Activated CD4-positive, CD25-positive, alpha-beta regulatory T cell (primary cell): ENCODE results near the gene WWC2.

Experiments
- DNase-seq, 4 experiments: peaks; one replicate each; lab custom pipeline; 2025; lab: John Stamatoyannopoulos, UW

WWC2 gene

DNA sequence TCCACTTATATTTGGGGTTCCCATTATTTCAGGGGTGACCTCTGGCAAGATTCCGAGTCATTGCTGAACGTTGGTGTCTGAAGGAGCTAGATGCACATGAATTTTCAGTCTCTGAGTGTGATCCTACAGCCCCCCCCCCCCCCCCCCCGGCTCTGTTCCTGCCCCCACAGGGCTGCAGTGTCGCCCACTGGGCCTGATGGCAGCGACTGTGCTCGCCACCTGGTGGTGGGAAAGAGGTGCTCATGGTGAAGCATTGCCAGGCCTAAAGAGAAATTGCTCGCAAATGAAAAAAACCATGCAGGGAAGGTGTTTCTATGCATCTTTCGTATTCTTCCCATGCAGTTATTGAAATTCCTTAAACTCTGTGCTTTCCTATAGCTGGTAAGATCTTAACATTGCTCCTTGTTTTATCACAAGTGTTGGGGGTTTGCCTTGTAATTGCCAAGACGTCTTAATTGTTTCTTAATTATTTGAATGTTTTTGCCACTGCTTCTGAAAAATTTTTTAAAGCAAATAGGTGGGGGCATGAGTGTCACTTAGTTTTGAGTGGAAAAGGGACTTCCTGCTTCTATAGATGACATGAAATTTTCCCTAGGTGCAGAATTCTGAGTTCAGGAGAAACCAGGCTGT is 157.8 kb downstream of the WWC2 start:
- peak in 3 of 4 experiments; percentile 3 to 8 (median 4) for DNase-seq

DNA sequence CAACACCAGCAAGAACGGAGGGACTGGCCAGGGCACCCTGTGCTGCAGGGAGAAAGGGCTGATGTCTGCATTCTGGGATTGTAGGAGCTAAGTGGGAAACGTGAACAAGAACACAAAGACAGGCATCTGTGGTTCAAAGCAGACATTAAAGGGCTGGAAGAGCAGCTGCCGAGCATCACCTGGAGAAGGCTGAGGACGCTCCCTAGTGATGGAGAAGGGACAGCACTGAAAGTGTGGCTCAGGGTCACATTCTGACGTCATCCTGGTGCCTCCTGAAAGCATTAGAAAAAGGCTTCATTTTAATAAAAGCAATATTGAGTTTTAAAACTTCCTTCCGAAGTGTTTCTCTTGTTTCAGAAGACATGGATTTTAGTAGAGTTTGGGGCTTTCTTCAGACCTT is 158.8 kb downstream of the WWC2 start:
- no peak for DNase-seq

DNA sequence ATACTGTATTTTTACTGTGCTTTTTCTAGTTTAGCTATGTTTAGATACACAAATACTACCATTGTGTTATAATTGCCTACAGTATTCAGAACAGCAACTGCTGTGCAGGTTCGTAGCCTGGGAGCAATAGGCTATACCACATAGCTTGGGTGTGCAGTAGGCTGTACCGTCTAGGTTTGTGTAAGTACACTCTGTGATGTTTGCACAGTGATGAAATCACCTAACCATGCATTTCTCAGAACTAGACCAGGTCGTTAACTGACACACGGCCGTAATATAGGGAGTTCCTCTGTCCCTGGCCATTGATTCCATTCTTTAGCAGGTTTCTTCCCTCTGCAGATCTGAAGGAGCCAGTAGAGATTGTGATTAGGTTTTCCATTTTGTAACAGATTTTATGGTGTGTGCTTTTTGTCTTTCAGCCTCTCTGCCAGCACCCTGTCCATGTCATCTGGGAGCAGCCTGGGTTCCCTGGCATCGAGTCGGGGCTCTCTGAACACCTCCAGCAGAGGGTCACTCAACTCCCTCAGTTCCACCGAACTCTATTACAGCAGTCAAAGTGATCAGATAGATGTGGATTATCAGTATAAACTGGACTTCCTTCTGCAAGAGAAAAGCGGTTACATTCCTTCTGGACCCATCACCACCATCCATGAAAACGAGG is 161.6 kb downstream of the WWC2 start:
- DNase-seq: no peak

DNA sequence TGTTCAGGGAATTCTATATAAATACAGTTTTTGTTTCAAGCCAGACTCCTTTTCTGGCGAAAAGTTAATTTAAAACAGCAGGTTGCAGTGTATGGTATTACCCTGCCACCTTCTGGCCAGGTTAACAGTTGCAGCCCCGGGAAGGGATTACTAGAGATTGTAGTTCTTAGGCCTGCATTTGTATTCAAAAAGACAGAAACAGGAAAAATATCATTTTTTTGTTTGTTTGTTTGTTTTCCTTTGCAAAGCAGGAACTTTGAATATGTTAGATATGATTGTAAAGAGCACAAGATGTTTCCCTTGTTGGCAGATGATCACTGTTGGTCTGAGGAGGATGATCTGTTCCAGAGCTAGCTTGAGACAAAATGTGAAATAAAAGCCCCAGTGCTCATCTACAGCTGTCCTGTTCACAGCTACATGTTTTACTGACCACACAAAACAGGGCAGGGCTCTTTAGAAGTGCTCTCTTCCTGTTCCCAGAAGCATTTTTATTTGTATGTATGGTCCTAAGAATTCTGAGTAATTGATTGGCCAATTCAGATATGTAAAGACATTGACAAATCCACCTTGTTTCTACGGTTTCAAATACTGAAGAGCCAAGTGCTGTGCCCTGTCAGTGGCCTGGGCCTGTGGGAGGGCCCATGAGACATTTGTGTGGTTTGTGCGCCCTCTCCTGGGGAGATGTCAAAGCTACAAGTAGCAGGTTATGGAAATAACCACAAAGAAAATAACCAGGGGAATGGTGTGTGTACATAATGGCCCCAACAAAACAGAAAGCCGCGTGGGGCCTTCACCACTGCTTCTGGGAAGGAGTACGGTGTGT is 163.1 kb downstream of the WWC2 start:
- DNase-seq: peak; percentile 12 to 53 (median 28)

DNA sequence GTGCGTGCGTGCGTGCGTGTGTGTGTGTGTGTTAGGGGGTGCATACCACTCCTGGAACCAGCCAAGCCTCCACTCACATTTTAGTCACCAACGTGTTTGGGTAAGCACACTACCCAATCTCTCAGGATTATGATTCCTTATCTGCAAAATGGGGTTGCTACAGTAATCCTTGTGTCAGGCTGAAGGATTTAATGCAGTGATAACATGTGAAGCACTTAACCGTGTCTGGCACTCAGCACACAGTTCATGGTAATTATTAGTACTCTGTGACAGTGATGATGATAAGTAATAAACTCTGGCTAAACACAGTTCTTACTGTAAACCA is 163.7 kb downstream of the WWC2 start:
- DNase-seq: no peak

DNA sequence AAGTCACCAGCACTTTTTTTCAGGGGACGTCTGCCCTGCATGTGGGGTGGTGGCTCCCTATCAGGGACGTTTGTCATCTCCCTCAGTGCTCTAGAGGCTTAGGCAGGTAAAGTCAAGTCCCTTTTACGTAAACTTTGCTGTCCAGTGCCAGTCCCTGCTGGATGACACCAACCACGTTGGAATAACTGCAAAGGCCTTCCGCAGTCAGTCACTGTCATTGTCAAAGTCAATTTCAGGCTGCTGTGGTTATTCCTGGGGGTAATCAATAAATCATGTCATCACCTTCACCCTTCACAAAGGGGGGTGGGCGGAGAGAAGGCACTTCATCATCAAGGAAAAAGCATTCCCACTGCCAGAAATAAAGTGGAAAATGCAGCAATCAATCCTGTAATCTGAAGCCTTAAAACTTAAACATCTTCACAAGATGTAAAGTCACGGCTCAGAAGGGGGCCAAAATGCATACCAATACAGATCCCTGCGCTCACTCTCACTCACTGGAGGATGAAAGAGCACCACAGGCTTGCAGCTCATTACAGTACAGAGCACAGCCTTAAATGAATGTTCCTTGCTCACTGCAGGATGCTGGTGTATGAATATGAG is 164.8 kb downstream of the WWC2 start:
- no peak for DNase-seq

DNA sequence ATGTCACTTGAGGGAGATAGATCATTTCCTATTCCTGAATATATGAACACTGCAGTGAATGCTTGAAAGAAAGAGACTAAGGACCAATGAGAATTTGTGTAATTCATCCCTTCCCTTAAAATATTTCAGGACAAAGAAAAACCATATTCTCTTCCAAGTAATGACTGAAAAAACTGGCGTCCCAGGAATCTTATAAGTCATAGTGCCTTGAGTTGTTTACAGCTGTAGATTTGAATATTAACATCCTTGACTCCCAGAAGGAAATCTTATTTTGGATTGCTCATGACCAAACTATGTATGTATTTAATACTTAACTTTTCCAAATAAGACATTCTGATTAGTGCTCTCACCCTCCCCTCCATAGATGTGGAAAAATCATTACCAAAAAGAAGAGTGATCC is 165.6 kb downstream of the WWC2 start:
- DNase-seq: no peak

DNA sequence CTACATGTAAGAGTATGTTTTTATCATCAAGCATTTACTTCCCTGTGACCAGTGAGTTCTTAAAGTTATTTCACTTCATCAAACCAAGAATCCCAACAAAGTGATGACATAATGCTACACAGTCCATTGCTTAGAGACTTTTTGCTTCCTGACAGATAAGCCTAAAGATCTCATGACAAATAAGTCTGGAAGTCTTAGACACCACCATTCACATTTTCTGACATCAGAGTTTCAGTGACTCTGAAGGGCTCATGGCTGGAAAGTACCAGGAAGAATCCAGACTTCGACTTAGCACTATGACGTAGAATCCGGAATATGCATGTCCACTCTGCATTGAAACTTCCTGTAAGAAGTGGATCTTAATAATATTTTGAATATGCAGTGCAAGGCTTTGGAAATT is 167.3 kb downstream of the WWC2 start:
- no peak for DNase-seq

DNA sequence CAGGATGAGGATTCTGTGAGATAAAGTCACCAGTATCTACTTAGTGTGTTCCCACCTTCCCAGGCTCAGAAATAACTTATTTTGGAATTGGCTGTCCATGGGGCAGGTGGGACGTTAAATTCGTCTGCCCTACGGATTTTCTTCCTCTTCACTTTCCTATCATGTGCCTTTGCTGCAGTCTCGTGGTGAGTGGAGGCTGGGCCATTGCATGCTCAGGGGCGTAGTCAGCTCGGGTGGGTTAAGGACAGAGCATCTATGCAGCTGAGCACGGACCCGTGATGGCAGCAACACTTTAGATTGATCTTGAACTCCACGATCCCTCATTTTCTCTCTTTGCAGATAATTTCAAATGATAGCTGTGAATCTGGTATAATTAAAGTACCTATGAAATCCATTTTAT is 169.5 kb downstream of the WWC2 start:
- DNase-seq: no peak

DNA sequence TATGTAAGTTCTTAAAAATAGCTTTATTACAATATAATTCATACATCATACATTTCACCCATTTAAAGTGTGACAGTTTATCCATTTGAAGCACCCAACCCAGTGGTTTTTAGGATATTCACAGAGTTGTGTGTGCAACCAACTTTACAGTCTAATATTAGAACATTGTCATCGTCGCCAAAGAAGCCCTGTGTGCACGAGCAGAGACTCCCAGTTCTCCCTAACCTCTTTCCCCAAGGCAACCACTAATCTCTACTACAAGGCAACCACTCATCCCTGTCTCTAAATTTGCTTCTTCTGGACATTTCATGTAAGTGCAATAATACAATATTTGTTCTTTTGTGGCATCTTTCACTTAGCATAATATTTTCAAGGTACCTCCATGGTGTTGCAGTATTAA is 173.3 kb downstream of the WWC2 start:
- no peak for DNase-seq

DNA sequence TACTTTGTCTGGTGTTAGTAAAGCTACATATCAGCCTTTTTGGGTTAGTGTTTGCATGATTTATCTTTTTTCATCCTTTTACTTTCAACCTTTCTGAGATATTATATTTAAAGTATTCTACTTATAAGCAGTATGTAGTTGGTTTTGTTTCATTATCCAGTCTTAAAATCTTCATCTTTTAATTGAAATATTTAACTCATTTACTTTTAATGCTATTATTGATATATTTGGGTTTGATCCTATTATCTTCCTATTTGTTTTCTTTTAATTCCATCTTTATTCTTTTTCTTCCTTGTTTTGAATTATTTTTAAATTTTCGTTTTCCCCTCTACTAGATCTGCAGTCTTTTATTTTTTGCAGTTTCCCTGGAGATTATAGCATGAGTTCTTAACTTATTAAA is 177.0 kb downstream of the WWC2 start:
- DNase-seq: no peak

DNA sequence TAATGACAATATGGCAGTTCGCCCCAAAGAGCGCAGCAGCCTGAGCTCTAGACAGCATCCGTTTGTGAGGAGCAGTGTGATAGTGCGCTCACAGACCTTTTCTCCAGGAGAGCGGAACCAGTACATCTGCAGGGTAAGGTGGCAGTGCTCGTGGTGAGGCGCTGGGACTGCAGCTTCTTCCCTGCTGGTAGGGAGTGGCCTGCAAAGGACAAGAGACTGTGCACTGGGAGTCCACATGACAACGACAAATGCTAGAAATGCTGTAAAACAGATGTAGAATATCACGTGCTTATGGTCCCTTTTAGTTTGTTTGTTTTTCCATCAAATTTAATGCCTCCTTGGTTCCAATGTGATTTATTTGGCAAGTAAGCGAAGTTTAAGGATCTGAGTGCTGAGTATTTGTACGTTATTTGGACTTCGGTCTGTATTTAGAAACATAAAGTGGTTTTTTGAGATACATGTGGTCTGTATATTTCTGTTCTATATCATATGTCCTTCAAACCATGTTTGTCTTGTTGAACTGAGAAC is 185.3 kb downstream of the WWC2 start:
- no peak for DNase-seq

DNA sequence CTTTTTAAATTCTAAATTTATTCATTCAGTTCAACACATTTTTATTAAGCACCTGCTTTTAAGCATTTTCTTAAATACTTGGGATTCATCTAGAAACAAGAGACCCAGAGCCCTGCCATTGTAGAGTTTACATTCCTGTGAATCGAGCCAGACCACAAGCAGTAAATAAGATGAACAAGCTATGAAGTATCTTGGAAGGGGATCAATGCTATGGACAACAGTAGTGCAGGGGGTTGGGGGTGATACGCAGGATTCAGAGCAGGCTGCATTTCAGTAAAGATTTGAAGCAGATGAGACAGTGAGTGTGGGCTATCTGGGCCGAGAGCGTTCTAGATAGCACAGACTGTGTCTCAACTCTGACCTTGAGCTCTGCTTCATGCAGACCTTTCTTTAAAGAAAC is 185.9 kb downstream of the WWC2 start:
- no peak for DNase-seq

DNA sequence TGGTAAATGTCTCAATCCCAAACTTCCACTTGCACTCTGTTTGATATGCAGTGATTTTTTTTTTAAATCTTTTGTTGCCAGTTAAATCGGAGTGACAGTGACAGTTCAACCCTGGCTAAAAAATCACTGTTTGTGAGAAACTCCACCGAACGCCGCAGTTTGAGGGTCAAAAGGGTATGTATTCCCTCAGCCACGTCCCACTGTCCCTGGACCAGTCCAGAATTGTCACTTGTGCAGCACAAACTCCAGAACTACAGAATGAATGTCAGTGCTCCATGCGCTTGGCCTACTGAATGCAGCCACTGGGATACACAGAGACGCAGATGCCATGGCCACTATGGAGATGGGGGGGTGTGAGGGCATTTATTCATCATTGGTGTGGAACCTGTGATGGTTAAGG is 186.8 kb downstream of the WWC2 start:
- DNase-seq: no peak

DNA sequence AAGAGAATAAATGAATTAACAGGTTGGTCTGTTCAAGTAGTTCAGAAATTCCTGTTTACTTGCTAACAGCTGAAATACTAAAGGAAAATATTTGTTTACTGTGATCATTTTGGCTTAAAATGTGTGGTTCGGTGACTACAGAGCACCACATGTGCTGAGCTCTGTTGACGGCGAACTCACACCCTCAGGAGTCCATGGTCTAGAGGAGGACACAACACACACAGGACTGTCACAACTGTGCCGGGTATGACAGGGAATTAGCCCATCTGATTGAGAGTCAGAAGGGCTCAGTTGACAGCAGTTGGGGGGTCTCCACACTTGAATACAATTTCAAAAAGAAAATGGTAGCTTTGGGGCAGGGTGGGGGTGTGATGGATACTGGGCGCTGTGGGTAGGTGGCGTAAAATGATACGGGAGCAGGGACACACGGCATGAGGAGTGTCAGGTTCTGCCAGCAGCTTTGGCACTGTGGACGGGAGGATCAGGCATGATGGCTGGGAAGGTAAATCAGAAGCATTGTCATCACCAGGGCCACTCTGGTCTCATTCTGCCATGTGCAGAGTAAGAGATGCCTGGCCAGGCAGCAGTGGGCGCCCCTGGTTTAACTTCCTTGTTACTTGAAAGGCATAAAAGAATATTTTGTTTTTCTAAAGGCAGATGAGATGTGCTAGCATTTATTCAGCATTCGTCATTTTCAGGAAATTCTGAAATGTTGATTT is 187.7 kb downstream of the WWC2 start:
- DNase-seq: no peak

DNA sequence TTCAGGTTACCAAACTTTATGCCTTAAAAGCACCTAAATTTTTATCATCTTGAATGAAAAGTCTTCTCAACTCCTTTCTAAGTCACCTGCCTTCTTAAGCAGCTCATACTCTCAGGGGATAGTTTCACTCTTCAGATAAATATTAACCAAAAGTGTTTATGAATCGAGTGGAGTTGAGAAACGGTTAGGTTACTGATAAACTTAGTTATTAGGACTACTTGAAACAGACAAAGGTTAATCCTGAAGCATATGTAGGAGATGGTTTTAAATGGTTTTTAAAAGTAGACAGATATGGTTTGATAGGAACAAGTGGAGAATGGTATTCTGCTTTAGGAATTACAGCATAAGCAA is 188.2 kb downstream of the WWC2 start:
- DNase-seq: no peak

DNA sequence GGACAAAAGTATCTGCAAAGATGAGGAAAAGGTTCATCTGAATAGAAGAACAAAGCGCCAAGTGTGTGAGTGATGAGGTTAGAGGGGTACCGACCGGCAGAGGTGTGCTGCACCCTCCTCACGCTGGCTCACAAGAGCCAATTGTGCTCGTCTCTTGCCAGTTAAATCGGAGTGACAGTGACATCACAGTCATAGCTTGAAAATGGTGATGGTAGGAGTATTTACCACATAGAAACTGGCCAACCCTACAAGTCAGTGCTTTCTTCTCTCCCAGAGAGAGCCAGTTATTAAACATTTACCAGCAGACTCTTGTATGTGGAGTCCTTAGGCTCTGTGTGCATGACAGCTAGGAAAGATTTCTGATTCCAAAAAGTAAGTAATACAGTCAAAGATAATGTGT is 188.6 kb downstream of the WWC2 start:
- no peak for DNase-seq

DNA sequence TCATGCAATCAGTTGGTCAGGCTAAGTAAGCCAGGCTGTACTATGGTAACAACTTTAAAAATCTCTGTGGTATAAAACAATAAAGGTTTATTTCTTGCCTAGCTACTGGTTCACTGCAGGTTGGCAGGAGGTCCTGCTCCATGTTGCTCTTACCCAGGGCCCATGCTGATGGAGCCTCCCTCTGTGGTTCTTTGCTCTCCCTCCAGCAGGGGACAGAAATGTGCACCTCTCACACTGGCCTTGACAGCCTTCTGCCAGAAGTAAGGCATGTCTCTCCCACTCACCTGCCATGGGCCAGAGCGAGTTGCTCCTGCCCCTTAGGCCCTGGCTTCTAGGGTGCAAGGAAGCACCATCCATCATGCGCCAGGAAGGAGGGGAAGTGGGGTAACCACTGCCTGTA is 189.9 kb downstream of the WWC2 start:
- no peak for DNase-seq

DNA sequence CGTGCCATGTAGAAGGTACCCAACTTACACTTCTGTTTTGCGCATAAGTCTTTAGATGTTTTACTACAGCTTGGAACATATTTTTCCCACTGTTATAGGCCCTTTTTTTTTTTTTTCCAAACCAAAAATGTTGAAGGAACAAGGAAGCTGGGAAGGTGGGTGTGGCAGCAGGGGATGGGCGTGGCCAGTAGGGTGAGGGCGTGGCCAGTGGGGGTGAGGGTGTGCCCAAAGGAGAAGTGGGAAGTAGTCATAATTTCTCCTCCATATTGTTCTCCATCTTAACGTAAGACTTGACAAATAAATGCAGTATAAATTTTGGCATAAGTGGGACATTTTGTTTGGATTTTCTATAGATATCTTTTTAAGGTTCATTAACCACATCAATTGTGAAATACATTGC is 190.6 kb downstream of the WWC2 start:
- DNase-seq: no peak

DNA sequence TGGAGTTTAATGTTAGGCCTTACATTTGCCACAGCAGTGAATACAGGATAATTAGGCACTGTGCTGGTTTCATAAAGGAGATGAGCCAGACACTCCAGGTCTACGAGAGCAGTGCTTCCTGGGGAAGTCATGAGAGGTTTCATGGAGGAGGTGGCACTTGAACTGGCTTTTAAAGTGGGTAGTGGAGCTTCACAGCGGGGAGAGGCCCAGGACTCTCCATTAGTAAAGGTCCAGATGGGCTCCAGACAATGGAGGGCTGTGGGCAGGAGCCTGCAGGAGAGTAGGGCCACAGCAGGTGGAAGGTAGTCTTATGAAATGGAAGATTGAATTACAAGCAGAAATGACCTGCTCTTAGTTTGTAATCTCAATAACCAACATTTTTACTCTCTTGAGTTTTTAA is 192.0 kb downstream of the WWC2 start:
- no peak for DNase-seq

DNA sequence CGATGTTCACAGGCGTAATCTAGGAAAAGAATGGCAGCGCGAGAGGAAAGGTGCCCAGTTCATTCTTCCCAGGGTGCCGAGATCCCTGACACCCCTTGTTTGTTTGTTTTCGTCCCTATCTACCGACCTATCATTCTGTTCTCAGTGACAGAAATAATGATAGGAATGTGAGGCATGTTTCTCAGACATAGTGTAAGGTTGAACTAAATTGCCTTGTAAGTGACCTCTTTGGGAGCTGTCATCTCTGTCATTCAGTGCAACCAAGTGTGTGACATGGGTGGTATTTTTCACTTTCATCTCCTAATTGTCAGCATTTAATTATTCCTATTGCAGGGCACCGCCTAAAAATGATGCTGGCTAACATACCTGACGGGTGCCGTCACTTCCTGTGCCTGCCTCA is 196.7 kb downstream of the WWC2 start:
- no peak for DNase-seq

DNA sequence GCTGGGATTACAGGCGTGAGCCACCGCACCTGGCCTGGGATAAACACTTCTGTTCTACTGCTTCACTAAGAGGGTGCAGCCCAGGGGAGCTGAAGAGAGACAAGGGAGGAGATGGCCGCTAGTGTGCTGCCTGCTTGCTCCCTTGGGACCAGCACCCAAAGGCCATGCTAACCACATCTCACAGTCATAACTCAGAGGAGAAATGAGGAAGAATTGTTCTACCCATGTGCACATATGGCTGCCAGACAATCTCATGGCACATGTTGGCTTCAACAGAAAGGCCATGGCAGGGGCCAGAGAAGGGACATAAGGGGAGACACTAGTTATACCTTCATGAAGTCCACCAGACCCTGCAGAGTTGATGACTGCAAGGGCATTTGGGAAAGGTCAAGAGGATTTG is 198.6 kb downstream of the WWC2 start:
- DNase-seq: no peak
